Measurements from ENCODE around the gene ERBB3.

DNA sequence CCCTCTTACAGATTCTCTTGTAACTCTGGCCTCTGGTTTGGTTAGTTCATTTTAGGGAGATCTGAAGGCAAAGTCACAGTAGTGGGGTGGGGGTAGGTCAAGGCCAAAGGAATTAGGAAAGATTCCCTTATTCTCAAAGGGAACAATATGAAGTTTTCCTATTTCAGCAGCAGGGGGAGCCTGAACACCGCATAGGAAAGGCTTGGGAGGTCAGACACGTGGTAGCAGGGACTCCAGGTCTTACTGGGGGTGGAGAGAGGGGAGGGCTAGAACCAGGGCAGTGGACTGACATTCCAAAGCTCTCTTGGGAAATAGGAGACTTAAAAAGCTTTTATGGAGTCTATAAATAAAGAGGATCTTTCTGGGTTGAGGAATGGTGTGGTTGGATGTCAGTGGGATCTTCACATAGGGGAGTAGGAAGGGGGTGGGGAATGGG is 39.4 kb downstream of the ERBB3 start:
- TF ChIP-seq, protein P1, sequence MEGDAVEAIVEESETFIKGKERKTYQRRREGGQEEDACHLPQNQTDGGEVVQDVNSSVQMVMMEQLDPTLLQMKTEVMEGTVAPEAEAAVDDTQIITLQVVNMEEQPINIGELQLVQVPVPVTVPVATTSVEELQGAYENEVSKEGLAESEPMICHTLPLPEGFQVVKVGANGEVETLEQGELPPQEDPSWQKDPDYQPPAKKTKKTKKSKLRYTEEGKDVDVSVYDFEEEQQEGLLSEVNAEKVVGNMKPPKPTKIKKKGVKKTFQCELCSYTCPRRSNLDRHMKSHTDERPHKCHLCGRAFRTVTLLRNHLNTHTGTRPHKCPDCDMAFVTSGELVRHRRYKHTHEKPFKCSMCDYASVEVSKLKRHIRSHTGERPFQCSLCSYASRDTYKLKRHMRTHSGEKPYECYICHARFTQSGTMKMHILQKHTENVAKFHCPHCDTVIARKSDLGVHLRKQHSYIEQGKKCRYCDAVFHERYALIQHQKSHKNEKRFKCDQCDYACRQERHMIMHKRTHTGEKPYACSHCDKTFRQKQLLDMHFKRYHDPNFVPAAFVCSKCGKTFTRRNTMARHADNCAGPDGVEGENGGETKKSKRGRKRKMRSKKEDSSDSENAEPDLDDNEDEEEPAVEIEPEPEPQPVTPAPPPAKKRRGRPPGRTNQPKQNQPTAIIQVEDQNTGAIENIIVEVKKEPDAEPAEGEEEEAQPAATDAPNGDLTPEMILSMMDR (conservative IDR thresholded peaks at IDR 0.05; ENCODE audit: low read length) = peak; percentile 94
- no peak for TF ChIP-seq EZH2phosphoT487 (IDR thresholded peaks at IDR 0.05; ENCODE audit: borderline replicate concordance, low read depth, low read length)
